Astrocyte (in vitro differentiated cells and primary cell): ENCODE results near the gene QPCT.

Experiments
- CTCF ChIP-seq: IDR thresholded peaks from 2 replicates; pipeline ENCODE4 v1.5.1; 2011; ENCODE audit warnings: low read depth, mild to moderate bottlenecking, inconsistent platforms, low read length, moderate library complexity; ENCODE audit not compliant: insufficient read depth
- EZH2 ChIP-seq: IDR thresholded peaks from 2 replicates; pipeline ENCODE4 v1.6.1; 2012; ENCODE audit warnings: mild to moderate bottlenecking, low read length, inconsistent platforms; ENCODE audit not compliant: insufficient read depth

- TF ChIP-seq CTCF = no peak
- TF ChIP-seq EZH2 = no peak
These were observed 45.7 kb downstream of the QPCT start for GRCh38 chr2:37389989-37390765.
